ENCODE data around the gene PCNT.

- TF ChIP-seq, protein P1, sequence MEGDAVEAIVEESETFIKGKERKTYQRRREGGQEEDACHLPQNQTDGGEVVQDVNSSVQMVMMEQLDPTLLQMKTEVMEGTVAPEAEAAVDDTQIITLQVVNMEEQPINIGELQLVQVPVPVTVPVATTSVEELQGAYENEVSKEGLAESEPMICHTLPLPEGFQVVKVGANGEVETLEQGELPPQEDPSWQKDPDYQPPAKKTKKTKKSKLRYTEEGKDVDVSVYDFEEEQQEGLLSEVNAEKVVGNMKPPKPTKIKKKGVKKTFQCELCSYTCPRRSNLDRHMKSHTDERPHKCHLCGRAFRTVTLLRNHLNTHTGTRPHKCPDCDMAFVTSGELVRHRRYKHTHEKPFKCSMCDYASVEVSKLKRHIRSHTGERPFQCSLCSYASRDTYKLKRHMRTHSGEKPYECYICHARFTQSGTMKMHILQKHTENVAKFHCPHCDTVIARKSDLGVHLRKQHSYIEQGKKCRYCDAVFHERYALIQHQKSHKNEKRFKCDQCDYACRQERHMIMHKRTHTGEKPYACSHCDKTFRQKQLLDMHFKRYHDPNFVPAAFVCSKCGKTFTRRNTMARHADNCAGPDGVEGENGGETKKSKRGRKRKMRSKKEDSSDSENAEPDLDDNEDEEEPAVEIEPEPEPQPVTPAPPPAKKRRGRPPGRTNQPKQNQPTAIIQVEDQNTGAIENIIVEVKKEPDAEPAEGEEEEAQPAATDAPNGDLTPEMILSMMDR (IDR thresholded peaks at IDR 0.05 in 8 of 11, conservative IDR thresholded peaks at IDR 0.05 in 3 of 11) = no peak
- no peak for TF ChIP-seq POLR2A (IDR thresholded peaks at IDR 0.05)
These were observed 87.7 kb downstream of the PCNT start for GRCh38 chr21:46411691-46412090.

Data from spleen (tissue), 7 donors.